ENCODE data around the gene RUNX3.

RUNX3 gene

DNA sequence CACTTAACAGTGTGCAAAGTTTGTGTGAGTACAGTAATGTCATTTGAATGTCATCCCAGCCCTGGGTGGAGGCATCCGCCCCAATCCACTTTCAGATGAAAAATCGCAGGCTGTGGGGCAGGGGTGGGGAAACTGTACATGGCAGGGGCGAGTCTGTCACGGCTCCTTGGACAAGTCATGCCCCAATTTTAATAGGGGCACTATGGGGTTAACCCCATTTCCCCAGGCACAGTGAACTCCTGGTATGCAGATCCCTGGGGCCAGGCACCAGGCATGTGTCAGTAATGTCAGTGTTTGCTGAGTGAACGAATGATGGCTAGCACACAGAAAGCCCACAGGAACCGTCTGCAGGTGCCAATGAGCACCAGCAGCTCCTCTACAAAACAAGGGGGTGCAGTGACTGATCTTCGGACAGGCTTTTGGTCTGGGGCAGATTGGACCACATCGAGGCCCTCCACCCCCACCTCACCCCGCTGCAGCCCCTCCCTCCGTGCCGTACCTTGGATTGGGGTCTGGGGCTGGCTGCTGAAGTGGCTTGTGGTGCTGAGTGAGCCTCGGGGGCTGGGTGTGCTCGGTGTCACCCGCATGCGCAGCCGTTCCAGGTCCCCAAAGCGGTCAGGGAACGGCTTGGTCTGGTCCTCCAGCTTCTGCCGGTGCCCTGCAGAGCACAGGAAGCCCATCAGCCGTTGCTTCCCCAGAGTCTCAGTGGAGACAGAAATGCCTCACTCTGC lies 23.2 kb downstream of the RUNX3 start:
- Mint-ChIP-seq H3K9me3 (peaks cover 8% of the 10 kb centered on the region), H3K4me3 (no peak overlapping the region), H3K36me3 (ENCODE audit: low read depth) (peaks cover 7% of the 10 kb centered on the region), H3K4me1 (peaks cover 7% of the 10 kb centered on the region), H3K27ac (no peak overlapping the region), H3K27me3 (ENCODE audit: low read depth) (peaks cover 31% of the 10 kb centered on the region)
- TF ChIP-seq, protein P1, sequence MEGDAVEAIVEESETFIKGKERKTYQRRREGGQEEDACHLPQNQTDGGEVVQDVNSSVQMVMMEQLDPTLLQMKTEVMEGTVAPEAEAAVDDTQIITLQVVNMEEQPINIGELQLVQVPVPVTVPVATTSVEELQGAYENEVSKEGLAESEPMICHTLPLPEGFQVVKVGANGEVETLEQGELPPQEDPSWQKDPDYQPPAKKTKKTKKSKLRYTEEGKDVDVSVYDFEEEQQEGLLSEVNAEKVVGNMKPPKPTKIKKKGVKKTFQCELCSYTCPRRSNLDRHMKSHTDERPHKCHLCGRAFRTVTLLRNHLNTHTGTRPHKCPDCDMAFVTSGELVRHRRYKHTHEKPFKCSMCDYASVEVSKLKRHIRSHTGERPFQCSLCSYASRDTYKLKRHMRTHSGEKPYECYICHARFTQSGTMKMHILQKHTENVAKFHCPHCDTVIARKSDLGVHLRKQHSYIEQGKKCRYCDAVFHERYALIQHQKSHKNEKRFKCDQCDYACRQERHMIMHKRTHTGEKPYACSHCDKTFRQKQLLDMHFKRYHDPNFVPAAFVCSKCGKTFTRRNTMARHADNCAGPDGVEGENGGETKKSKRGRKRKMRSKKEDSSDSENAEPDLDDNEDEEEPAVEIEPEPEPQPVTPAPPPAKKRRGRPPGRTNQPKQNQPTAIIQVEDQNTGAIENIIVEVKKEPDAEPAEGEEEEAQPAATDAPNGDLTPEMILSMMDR (IDR thresholded peaks at IDR 0.05; ENCODE audit: unreplicated experiment in 3 of 3): no peak

GRCh38 chr1:24905979-24906720 lies 23.9 kb downstream of the RUNX3 start:
- TF ChIP-seq, protein P1 (IDR thresholded peaks at IDR 0.05; ENCODE audit: unreplicated experiment in 3 of 3): no peak
- Mint-ChIP-seq H3K27ac (no peak overlapping the region), H3K36me3 (ENCODE audit: low read depth) (peaks cover 7% of the 10 kb centered on the region)

DNA sequence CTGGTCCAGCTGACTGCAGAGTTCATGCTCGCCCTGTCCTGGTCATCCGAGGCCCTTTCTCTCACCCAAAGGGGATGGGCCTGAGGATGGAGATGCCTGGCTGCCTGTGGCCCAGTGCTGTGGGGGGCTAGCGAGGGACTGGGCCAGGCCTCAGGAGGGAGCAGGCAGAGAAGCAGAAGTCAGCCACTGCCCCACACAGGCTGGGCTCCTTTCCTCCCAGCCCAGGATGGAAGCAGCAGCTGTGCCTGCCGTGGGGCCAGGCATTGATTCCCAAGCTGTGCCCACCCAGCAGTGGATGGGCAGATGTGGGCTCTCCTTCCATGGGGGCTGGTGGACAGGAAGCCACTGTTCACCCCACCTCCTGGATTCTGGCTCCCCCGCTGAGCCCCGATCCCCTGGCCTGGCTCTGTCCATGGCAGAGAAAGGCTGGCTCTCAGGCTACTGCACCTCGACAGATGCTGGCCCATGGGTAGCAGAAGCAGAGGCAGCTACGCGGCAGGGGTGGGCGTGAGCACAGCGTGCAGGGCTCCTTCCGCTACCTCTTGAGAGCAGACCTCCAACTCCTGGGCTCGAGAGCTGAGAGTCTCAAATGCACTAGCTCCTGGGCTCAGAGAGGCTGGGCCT lies 24.6 kb downstream of the RUNX3 start:
- TF ChIP-seq, protein P1 (IDR thresholded peaks at IDR 0.05; ENCODE audit: unreplicated experiment in 3 of 3): no peak
- Mint-ChIP-seq H3K4me3 (no peak overlapping the region), H3K4me1 (peaks cover 7% of the 10 kb centered on the region), H3K27me3 (ENCODE audit: low read depth) (peaks cover 22% of the 10 kb centered on the region), H3K27ac (no peak overlapping the region), H3K36me3 (ENCODE audit: low read depth) (peaks cover 7% of the 10 kb centered on the region), H3K9me3 (peaks cover 8% of the 10 kb centered on the region)

More at GRCh38 chr1:24905979-24906720, 23.9 kb downstream of the RUNX3 start:
- H3K4me3 Mint-ChIP-seq: no peak overlapping the region
- H3K9me3 Mint-ChIP-seq: peaks cover 8% of the 10 kb centered on the region
- peaks cover 7% of the 10 kb centered on the region for H3K4me1 Mint-ChIP-seq
- H3K27me3 Mint-ChIP-seq (ENCODE audit: low read depth): peaks cover 27% of the 10 kb centered on the region

DNA sequence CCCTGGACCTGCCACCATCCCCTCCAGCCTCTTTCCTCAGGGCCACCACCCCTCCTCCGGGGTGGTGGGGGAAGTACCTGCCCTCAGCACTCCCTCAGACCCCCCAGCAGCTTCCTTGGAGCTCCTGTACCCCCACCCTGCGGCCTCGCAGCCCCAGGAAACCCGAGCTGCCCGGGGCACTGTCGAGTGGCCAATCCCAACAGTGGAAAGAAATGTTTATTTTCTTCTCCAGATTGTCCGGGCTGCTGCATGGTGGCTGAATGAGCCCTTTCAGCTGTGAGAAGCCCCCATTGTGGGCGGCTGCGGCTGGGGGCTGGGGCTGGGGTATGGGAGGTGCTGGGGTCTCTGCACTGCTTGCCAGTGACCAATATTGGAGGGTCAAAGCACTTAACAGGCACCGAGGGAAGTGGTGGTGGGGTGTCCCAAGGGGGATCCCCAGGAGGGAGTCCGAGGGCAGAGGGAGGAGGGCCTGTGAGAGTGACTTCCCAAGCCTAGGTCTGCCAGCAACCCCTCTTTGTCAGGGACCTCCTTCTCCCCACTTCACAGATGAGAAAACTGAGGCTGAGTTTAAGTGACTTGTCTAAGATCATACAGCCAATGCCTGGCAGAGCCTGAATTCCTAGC lies 25.2 kb downstream of the RUNX3 start:
- Mint-ChIP-seq H3K36me3 (ENCODE audit: low read depth) (peaks cover 7% of the 10 kb centered on the region), H3K27me3 (ENCODE audit: low read depth) (peaks cover 29% of the 10 kb centered on the region), H3K4me3 (no peak overlapping the region), H3K27ac (no peak overlapping the region), H3K4me1 (peaks cover 7% of the 10 kb centered on the region), H3K9me3 (peaks cover 8% of the 10 kb centered on the region)
- TF ChIP-seq, protein P1 (IDR thresholded peaks at IDR 0.05; ENCODE audit: unreplicated experiment in 3 of 3): no peak

GRCh38 chr1:24903955-24904730 lies 25.9 kb downstream of the RUNX3 start:
- Mint-ChIP-seq H3K4me1 (peaks cover under 1% of the 10 kb centered on the region), H3K9me3 (peaks cover 8% of the 10 kb centered on the region), H3K27ac (no peak overlapping the region), H3K36me3 (ENCODE audit: low read depth) (peaks cover 7% of the 10 kb centered on the region), H3K4me3 (no peak overlapping the region), H3K27me3 (ENCODE audit: low read depth) (peaks cover 30% of the 10 kb centered on the region)
- TF ChIP-seq, protein P1 (IDR thresholded peaks at IDR 0.05; ENCODE audit: unreplicated experiment in 3 of 3): no peak
